ENCODE measurements around the gene LDLRAD2.

DNA sequence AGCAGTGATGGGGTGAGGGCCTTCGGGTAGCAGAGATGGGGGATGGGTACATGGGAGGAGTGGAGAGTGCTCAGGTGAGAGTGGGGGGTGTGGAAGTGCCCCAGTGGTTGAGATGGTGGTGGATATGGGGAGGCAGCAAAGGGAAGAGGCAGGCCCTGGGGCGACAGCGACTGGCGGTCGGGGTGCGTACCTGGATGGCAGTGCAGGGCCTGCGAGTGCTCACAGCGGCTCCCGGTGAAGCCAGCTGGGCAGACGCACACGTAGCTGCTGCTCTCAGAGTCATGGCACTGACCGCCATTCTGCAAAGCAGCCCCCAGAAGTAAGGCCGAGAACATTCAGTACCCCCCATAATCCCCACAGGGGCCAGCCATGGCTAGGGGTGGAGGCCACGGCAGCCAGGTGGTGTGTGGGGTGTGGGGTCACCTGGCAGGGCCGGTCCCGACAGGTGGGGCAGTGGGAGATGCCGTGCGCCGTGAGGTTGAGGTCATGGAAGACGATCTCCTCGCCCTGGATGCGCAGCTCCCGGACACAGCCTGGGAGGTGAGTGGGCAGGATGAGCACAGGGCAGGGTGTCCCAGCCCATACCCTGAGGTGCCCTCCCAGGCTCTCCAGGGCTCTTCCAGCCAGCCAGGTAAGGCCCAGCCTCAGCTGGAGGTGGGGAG lies 18.9 kb downstream of the LDLRAD2 start:
- TF ChIP-seq, protein P1, sequence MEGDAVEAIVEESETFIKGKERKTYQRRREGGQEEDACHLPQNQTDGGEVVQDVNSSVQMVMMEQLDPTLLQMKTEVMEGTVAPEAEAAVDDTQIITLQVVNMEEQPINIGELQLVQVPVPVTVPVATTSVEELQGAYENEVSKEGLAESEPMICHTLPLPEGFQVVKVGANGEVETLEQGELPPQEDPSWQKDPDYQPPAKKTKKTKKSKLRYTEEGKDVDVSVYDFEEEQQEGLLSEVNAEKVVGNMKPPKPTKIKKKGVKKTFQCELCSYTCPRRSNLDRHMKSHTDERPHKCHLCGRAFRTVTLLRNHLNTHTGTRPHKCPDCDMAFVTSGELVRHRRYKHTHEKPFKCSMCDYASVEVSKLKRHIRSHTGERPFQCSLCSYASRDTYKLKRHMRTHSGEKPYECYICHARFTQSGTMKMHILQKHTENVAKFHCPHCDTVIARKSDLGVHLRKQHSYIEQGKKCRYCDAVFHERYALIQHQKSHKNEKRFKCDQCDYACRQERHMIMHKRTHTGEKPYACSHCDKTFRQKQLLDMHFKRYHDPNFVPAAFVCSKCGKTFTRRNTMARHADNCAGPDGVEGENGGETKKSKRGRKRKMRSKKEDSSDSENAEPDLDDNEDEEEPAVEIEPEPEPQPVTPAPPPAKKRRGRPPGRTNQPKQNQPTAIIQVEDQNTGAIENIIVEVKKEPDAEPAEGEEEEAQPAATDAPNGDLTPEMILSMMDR (IDR thresholded peaks at IDR 0.05; ENCODE audit: control extremely low read depth in 1 of 3, insufficient read depth in 1 of 3, low read depth in 1 of 3, low read length in 3 of 3): no peak
- TF ChIP-seq CBX5 (IDR thresholded peaks at IDR 0.05; ENCODE audit: low read depth, low read length) (no peak), EGR1 (IDR thresholded peaks at IDR 0.05; ENCODE audit: borderline replicate concordance, low read depth, low read length) (no peak), JUN (IDR thresholded peaks at IDR 0.05; ENCODE audit: low read depth, low read length) (no peak), POLR2A (IDR thresholded peaks at IDR 0.05; ENCODE audit: control extremely low read depth in 1 of 2, low read depth in 2 of 2, low read length in 2 of 2) (no peak)
- TF ChIP-seq, protein P2, sequence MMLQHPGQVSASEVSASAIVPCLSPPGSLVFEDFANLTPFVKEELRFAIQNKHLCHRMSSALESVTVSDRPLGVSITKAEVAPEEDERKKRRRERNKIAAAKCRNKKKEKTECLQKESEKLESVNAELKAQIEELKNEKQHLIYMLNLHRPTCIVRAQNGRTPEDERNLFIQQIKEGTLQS (IDR thresholded peaks at IDR 0.05; ENCODE audit: insufficient read depth, low read depth, low read length): no peak

Measured in H1 (cell line).